Left ventricle myocardium superior (tissue), 1 donor: ENCODE results near the gene ALAS1. TPM values are rescaled to one million over a fixed set of nuclear protein-coding genes. Genes with fewer than 3 reads are reported as not detected.

Source experiments
- ATAC-seq: fragments of 200-7000 bp; cut with Tn5 transposase; one replicate; pipeline ENCODE4 v1.9.1; 2020; ENCODE audit warnings: mild to moderate bottlenecking, moderate library complexity
- DNase-seq: peaks from one replicate; pipeline ENCODE4 v3.0.0-alpha.2; 2020
- intact Hi-C: fragments of 100-400 bp; cut with micrococcal nuclease; formaldehyde crosslinking; loops from one replicate; pipeline ENCODE4 v1.11.0; 2022
- total RNA-seq: library from RNA; stranded (reverse); fragmentation: NEBNext Ultra II Directional; extraction: Animal tissue kit (Norgen Biotek cat#: 25700); gene quantifications from one replicate; pipeline ENCODE4 v1.2.1, GENCODE V29; 2021
- donor health status: DM: no; HTN: yes; CAD: no; lungs with severe emphysema.

The ALAS1 gene
- total RNA-seq, 1 donor from 2014 or later: 166 TPM

DNA sequence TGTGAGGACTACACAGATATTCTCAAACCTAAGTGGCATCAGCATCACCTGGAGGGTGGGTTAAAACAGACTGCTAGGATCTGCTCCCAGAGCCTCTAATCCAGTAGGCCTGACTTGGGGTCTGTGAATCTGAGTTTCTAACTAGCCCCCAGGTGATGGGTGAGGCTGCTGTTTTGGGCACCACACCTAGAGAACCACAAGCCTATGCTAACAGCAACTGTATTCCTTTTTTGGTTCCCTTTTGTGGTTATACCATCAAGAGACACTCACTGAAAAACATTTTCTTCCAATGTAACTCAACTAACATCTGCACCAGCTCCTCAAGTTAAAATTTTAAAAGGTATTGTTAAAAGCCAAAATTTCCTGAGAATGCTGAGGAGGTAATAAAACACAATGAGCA is 64.5 kb downstream of the ALAS1 start:
- DNase-seq (no peak), ATAC-seq (no peak)
- intact Hi-C loops: no loop called here

Other genes with a start within 250 kb of the ALAS1 start
- gene GPR62, start 242.8 kb upstream of the ALAS1 start, total RNA-seq: 0.15 TPM
- gene PCBP4, start 230.7 kb upstream of the ALAS1 start, total RNA-seq: 71.6 TPM
- gene ABHD14B, start 224.1 kb upstream of the ALAS1 start, total RNA-seq: 13.1 TPM
- gene ABHD14A, start 223.1 kb upstream of the ALAS1 start, total RNA-seq: 27.0 TPM
- 18.5 TPM for gene ACY1, start 214.6 kb upstream of the ALAS1 start, total RNA-seq
- 663 TPM for gene RPL29, start 202.3 kb upstream of the ALAS1 start, total RNA-seq
- gene DUSP7, start 141.6 kb upstream of the ALAS1 start, total RNA-seq: 25.2 TPM
- 1.5 TPM for gene POC1A, start 43.7 kb upstream of the ALAS1 start, total RNA-seq
- 0.17 TPM for gene TLR9, start 27.5 kb downstream of the ALAS1 start, total RNA-seq
- gene TWF2, start 41.0 kb downstream of the ALAS1 start, total RNA-seq: 103 TPM
- gene PPM1M, start 47.6 kb downstream of the ALAS1 start, total RNA-seq: 9.0 TPM
- 67.5 TPM for gene WDR82, start 80.5 kb downstream of the ALAS1 start, total RNA-seq
- gene GLYCTK, start 89.7 kb downstream of the ALAS1 start, total RNA-seq: 4.0 TPM
- 2.3 TPM for gene DNAH1, start 118.2 kb downstream of the ALAS1 start, total RNA-seq
- gene BAP1, start 211.8 kb downstream of the ALAS1 start, total RNA-seq: 57.9 TPM
- gene PHF7, start 212.5 kb downstream of the ALAS1 start, total RNA-seq: 13.1 TPM
- gene SEMA3G, start 246.9 kb downstream of the ALAS1 start, total RNA-seq: 9.1 TPM